Kidney (tissue), 14 donors: ENCODE results near the gene COL16A1. TPM values are rescaled to one million over a fixed set of nuclear protein-coding genes. Genes with fewer than 3 reads are reported as not detected.

Experiments used
- DNase-seq, 5 donors: peaks; one replicate each; pipeline ENCODE4 v3.0.0-alpha.2; 2013 to 2020
- FAIRE-seq: peaks from 2 replicates; lab custom pipeline; 2012; peaks lifted over from hg19 to GRCh38; lab: Jason Lieb, UNC
- H3K27ac ChIP-seq, 2 donors: one replicate each; pipeline ENCODE4 v1.7.0; 2013; ENCODE audit warnings: low read depth in 2 of 2, low read length in 2 of 2, inconsistent platforms in 1 of 2
- H3K27me3 ChIP-seq: one replicate; pipeline ENCODE4 v1.7.1; 2013; ENCODE audit warnings: low read length, inconsistent platforms; ENCODE audit not compliant: control insufficient read depth, insufficient read depth
- H3K36me3 ChIP-seq, 3 donors: one replicate each; pipeline versions ENCODE4 v1.7.0 to v1.7.1; 2013; ENCODE audit warnings: low read length in 3 of 3, control low read depth in 1 of 3, inconsistent platforms in 1 of 3; ENCODE audit not compliant: insufficient read depth in 3 of 3, control insufficient read depth in 2 of 3
- H3K4me1 ChIP-seq, 3 donors: one replicate each; pipeline versions ENCODE4 v1.7.0 to v1.7.1; 2013; ENCODE audit warnings: low read length in 3 of 3, inconsistent platforms in 1 of 3, low read depth in 1 of 3; ENCODE audit not compliant: control insufficient read depth in 2 of 3, insufficient read depth in 2 of 3
- H3K4me3 ChIP-seq, 3 donors: one replicate each; pipeline versions ENCODE4 v1.7.0 to v1.8.1; 2013; ENCODE audit warnings: low read length in 3 of 3, control low read depth in 1 of 3, inconsistent platforms in 1 of 3
- H3K9ac ChIP-seq, 3 donors: one replicate each; pipeline versions ENCODE4 v1.7.0 to v1.7.1; 2013; ENCODE audit warnings: low read length in 3 of 3, control low read depth in 1 of 3, inconsistent platforms in 1 of 3
- H3K9me3 ChIP-seq, 3 donors: one replicate each; pipeline versions ENCODE4 v1.7.0 to v1.7.1; 2013; ENCODE audit warnings: low read length in 3 of 3, control low read depth in 1 of 3, inconsistent platforms in 1 of 3; ENCODE audit not compliant: control insufficient read depth in 2 of 3, insufficient read depth in 1 of 3
- intact Hi-C: fragments of 100-400 bp; cut with DNase I; formaldehyde crosslinking; loops from one replicate; pipeline ENCODE4 v1.11.1; 2022
- polyA plus RNA-seq: library from polyadenylated mRNA; stranded (reverse); fragments of 350-450 nt; fragmentation: Illumina TruSeq; extraction: RNeasy Lipid Tissue Mini Kit (QIAGEN cat#74804); gene quantifications from one replicate; pipeline ENCODE4 v1.2.3, GENCODE V29; 2014; ENCODE audit warnings: low read depth, low replicate concordance; ENCODE audit not compliant: insufficient read depth
- total RNA-seq: library from RNA; stranded (reverse); fragmentation: NEBNext Ultra II Directional; extraction: Animal tissue kit (Norgen Biotek cat#: 25700); gene quantifications from one replicate; pipeline ENCODE4 v1.2.1, GENCODE V29; 2021
- TF ChIP-seq, protein P1 (sequence below): IDR thresholded peaks from 3 replicates; pipeline ENCODE4 v1.5.1; 2012; ENCODE audit warnings: mild to moderate bottlenecking, moderate library complexity, borderline replicate concordance; ENCODE audit not compliant: insufficient read depth; ENCODE audit errors: extremely low read depth
- donor health status: control.
- donor health status: control.
- donor health status: control.
- donor health status: control.
- donor health status: control.
- donor health status: DM: yes; HTN: yes; CAD: no.
- donor health status: Normal renal cell carcinoma (clear cell type).

Gene COL16A1
- total and polyA plus RNA-seq, 2 donors from 2014 or later, result 9.2 to 29.0 TPM

DNA sequence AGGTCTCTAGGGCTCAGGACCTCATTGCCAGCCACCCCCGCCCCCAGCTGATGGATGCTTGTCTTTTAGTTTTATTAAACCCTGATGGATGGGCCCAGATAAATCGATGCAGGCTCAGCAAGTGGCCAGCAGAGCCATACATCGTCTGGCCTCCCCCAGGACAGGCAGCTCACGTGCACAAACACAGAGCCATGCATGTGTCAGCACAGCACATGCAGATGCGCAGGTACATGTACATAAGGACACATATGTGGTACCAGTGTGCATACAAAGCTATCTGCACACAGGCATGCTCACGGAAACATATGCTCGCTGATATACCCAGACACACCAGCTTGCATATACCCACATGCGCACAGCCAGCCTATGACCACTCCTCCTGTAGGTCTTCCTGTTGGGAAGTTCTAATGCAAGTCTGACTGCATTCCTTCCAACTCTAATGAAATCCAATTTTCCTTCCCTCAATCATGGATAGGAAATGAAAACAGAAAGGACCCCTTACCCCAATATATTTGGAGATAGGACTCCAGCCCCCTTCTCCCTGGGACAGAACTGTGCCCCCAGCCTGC, 897 bp downstream of the COL16A1 start:
- Histone ChIP-seq H3K4me3 (no peak overlapping the region), H3K9ac (peak overlapping the region in 1 of 3 donors; percentile 5), H3K27me3 (no peaks in the 10 kb centered on the region), H3K4me1 (peaks cover 0 to 13% (median 0%) of the 10 kb centered on the region in 3 donors), H3K9me3 (no peaks in the 10 kb centered on the region), H3K36me3 (no peaks in the 10 kb centered on the region), H3K27ac (peak overlapping the region in 1 of 2 donors; percentile 53)
- intact Hi-C loops, result no loop called here
- no peak for DNase-seq
- TF ChIP-seq, protein P1, sequence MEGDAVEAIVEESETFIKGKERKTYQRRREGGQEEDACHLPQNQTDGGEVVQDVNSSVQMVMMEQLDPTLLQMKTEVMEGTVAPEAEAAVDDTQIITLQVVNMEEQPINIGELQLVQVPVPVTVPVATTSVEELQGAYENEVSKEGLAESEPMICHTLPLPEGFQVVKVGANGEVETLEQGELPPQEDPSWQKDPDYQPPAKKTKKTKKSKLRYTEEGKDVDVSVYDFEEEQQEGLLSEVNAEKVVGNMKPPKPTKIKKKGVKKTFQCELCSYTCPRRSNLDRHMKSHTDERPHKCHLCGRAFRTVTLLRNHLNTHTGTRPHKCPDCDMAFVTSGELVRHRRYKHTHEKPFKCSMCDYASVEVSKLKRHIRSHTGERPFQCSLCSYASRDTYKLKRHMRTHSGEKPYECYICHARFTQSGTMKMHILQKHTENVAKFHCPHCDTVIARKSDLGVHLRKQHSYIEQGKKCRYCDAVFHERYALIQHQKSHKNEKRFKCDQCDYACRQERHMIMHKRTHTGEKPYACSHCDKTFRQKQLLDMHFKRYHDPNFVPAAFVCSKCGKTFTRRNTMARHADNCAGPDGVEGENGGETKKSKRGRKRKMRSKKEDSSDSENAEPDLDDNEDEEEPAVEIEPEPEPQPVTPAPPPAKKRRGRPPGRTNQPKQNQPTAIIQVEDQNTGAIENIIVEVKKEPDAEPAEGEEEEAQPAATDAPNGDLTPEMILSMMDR, result no peak
- no peak for FAIRE-seq

DNA sequence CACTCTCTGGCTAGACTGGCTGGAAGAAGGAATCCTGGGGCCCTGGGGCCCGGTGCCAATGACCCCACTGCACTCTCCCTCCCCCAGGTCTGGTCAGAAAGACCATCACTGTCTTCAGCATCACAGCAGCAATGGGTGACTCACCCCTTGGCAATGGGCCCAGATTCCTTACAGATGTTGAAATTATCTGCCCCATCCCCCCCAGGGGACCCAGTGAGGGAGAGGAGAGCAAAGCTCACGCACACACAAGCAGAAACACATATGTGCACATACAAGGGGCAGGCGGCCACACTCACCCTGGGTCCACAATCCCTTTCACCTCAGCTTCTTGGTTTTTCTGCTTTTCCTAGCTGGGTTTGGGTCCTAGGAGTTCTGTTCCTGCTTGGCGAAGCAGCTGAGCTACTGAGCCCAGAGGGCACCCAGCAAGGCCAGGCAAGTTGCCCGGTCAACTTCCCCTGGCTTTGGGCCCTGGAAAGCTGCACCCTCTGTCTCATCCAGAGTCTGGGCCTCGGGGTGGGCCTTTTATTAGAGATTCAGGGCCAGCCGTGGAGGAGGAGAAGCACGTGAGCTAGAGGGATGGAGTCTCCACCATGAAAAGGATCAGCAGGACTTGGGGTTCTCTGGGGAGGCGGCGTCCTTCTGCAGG, 2.6 kb downstream of the COL16A1 start:
- Histone ChIP-seq H3K36me3 (no peaks in the 10 kb centered on the region), H3K4me1 (peaks cover 0 to 11% (median 0%) of the 10 kb centered on the region in 3 donors), H3K27me3 (no peaks in the 10 kb centered on the region), H3K27ac (peak overlapping the region; percentile 30 to 32), H3K9me3 (no peaks in the 10 kb centered on the region), H3K9ac (no peak overlapping the region), H3K4me3 (no peak overlapping the region)
- intact Hi-C loops, result no loop called here
- TF ChIP-seq, protein P1, result no peak
- DNase-seq (peak; percentile 53 to 95 (median 82)), FAIRE-seq (no peak)

DNA sequence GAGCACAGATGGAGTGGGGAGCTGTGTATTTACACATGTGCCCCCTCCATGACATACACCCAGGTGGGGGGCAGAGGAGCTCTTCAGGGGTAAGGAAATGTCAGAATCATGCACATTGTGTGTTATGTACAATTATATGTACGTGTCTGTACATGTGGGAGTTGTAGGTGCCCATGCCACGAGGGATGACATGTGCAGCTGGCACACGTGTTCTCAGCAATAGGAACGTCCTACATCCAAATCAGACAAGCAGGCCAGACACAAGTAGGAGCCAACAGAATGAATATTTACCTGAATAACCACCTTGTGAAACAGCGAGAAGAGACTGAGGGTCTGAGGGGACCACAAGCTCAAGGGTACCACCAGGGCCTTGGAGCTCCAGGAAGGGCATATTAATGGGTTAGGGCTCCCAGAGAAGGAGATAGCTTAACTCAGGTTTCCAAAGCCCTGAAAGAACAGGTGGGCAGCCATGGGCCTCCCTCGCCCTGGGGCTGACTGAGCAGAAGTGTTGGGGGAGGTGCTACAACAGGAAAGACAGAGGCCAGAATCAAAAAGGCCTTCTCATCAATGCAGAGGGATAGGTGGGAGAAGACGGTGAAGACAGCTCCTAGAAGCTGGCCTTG, 3.2 kb downstream of the COL16A1 start:
- no peak overlapping the region for H3K9ac ChIP-seq
- H3K4me1 ChIP-seq, result peaks cover 0 to 11% (median 0%) of the 10 kb centered on the region in 3 donors
- H3K27me3 ChIP-seq, result no peaks in the 10 kb centered on the region
- H3K9me3 ChIP-seq, result no peaks in the 10 kb centered on the region
- H3K4me3 ChIP-seq, result no peak overlapping the region
- intact Hi-C loops, result no loop called here
- DNase-seq (no peak), FAIRE-seq (no peak)
- no peaks in the 10 kb centered on the region for H3K36me3 ChIP-seq
- TF ChIP-seq, protein P1, result no peak
- peak overlapping the region in 1 of 2 donors; percentile 56 for H3K27ac ChIP-seq
